Measurements from ENCODE around the gene BTG1. TPM values are rescaled to one million over a fixed set of nuclear protein-coding genes. Genes with fewer than 3 reads are reported as not detected.

BTG1 gene
- total RNA-seq, 1 experiment from 2014 or later: 26.7 TPM

DNA sequence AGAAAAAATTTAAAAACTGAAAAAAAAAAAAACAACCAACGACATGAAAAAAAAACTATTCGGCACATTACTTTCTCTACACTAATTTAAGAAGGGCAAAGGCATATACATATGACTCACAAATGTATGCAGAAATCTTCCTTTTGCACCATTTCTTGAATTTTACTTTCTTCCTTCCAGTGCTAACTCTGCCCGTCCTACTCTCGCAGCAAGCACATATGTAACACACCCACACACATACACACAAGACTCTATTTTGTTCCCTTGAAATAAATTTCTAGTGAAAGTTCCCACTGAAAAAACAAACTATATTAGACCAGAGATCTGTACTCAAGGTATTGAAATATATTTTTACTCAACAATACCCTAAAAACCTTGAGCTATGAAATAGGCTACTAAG, 14.6 kb downstream of the BTG1 start:
- Mint-ChIP-seq H3K27ac (peak overlapping the region; percentile 24), H3K4me3 (no peak overlapping the region), H3K36me3 (peaks cover 26% of the 10 kb centered on the region), H3K27me3 (ENCODE audit: low read depth) (no peaks in the 10 kb centered on the region), H3K9me3 (0 out of 2 replicates have a peak, but pooled peaks cover 7% of the 10 kb centered on the region), H3K4me1 (peaks cover 49% of the 10 kb centered on the region)
- TF ChIP-seq NR1H2 (CRISPR knock-in tag; IDR thresholded peaks at IDR 0.05) (no peak), IRF2 (CRISPR knock-in tag; IDR thresholded peaks at IDR 0.05; ENCODE audit: borderline replicate concordance, low read depth) (no peak), TEAD1 (CRISPR knock-in tag; IDR thresholded peaks at IDR 0.05) (no peak), ERG (CRISPR knock-in tag; IDR thresholded peaks at IDR 0.05) (no peak), E2F1 (CRISPR knock-in tag; IDR thresholded peaks at IDR 0.05) (no peak), CREM (CRISPR knock-in tag; IDR thresholded peaks at IDR 0.05) (no peak), STAT6 (CRISPR knock-in tag; conservative IDR thresholded peaks at IDR 0.05; ENCODE audit: low read depth) (no peak), HMGA2 (CRISPR knock-in tag; IDR thresholded peaks at IDR 0.05) (no peak), ETV6 (CRISPR knock-in tag; IDR thresholded peaks at IDR 0.05) (no peak), ZNF423 (CRISPR knock-in tag; IDR thresholded peaks at IDR 0.05) (no peak), ZNF232 (CRISPR knock-in tag; IDR thresholded peaks at IDR 0.05) (no peak), AFF4 (CRISPR knock-in tag; IDR thresholded peaks at IDR 0.05; ENCODE audit: borderline replicate concordance) (no peak), GTF2I (CRISPR knock-in tag; conservative IDR thresholded peaks at IDR 0.05) (no peak), ZNF219 (CRISPR knock-in tag; IDR thresholded peaks at IDR 0.05; ENCODE audit: borderline replicate concordance) (no peak)
- TF ChIP-seq, protein P1, sequence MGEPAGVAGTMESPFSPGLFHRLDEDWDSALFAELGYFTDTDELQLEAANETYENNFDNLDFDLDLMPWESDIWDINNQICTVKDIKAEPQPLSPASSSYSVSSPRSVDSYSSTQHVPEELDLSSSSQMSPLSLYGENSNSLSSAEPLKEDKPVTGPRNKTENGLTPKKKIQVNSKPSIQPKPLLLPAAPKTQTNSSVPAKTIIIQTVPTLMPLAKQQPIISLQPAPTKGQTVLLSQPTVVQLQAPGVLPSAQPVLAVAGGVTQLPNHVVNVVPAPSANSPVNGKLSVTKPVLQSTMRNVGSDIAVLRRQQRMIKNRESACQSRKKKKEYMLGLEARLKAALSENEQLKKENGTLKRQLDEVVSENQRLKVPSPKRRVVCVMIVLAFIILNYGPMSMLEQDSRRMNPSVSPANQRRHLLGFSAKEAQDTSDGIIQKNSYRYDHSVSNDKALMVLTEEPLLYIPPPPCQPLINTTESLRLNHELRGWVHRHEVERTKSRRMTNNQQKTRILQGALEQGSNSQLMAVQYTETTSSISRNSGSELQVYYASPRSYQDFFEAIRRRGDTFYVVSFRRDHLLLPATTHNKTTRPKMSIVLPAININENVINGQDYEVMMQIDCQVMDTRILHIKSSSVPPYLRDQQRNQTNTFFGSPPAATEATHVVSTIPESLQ (CRISPR knock-in tag; IDR thresholded peaks at IDR 0.05): no peak
- TF ChIP-seq, protein P2, sequence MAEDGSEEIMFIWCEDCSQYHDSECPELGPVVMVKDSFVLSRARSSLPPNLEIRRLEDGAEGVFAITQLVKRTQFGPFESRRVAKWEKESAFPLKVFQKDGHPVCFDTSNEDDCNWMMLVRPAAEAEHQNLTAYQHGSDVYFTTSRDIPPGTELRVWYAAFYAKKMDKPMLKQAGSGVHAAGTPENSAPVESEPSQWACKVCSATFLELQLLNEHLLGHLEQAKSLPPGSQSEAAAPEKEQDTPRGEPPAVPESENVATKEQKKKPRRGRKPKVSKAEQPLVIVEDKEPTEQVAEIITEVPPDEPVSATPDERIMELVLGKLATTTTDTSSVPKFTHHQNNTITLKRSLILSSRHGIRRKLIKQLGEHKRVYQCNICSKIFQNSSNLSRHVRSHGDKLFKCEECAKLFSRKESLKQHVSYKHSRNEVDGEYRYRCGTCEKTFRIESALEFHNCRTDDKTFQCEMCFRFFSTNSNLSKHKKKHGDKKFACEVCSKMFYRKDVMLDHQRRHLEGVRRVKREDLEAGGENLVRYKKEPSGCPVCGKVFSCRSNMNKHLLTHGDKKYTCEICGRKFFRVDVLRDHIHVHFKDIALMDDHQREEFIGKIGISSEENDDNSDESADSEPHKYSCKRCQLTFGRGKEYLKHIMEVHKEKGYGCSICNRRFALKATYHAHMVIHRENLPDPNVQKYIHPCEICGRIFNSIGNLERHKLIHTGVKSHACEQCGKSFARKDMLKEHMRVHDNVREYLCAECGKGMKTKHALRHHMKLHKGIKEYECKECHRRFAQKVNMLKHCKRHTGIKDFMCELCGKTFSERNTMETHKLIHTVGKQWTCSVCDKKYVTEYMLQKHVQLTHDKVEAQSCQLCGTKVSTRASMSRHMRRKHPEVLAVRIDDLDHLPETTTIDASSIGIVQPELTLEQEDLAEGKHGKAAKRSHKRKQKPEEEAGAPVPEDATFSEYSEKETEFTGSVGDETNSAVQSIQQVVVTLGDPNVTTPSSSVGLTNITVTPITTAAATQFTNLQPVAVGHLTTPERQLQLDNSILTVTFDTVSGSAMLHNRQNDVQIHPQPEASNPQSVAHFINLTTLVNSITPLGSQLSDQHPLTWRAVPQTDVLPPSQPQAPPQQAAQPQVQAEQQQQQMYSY (CRISPR knock-in tag; IDR thresholded peaks at IDR 0.05): no peak
- TF ChIP-seq, protein P3, sequence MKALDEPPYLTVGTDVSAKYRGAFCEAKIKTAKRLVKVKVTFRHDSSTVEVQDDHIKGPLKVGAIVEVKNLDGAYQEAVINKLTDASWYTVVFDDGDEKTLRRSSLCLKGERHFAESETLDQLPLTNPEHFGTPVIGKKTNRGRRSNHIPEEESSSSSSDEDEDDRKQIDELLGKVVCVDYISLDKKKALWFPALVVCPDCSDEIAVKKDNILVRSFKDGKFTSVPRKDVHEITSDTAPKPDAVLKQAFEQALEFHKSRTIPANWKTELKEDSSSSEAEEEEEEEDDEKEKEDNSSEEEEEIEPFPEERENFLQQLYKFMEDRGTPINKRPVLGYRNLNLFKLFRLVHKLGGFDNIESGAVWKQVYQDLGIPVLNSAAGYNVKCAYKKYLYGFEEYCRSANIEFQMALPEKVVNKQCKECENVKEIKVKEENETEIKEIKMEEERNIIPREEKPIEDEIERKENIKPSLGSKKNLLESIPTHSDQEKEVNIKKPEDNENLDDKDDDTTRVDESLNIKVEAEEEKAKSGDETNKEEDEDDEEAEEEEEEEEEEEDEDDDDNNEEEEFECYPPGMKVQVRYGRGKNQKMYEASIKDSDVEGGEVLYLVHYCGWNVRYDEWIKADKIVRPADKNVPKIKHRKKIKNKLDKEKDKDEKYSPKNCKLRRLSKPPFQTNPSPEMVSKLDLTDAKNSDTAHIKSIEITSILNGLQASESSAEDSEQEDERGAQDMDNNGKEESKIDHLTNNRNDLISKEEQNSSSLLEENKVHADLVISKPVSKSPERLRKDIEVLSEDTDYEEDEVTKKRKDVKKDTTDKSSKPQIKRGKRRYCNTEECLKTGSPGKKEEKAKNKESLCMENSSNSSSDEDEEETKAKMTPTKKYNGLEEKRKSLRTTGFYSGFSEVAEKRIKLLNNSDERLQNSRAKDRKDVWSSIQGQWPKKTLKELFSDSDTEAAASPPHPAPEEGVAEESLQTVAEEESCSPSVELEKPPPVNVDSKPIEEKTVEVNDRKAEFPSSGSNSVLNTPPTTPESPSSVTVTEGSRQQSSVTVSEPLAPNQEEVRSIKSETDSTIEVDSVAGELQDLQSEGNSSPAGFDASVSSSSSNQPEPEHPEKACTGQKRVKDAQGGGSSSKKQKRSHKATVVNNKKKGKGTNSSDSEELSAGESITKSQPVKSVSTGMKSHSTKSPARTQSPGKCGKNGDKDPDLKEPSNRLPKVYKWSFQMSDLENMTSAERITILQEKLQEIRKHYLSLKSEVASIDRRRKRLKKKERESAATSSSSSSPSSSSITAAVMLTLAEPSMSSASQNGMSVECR (CRISPR knock-in tag; IDR thresholded peaks at IDR 0.05; ENCODE audit: borderline replicate concordance): no peak
- POLR2A ChIA-PET: interaction anchor here (7.8 kb wide), 1 partner anchor 14 kb away, joined by 67 read pairs; the partner anchor contains the start of gene BTG1
- CTCF ChIA-PET: no interaction called here
- ATAC-seq: no peak
- DNase-seq (ENCODE audit: low spot score): no peak
